ENCODE measurements around the gene GFAP.

GFAP gene

GRCh38 chr17:44927696-44928095, 12.4 kb upstream of the GFAP start:
- peak; percentile 7 for DNase-seq
- H3K27me3 ChIP-seq, result no peaks in the 10 kb centered on the region
- H3K4me1 ChIP-seq, result peaks cover 21% of the 10 kb centered on the region
- TF ChIP-seq CTCF (IDR thresholded peaks at IDR 0.05; ENCODE audit: low read depth, low read length), result no peak
- H3K36me3 ChIP-seq, result peaks cover 72% of the 10 kb centered on the region
- H3K4me3 ChIP-seq (ENCODE audit: low read depth, low read length), result no peak overlapping the region
- no peaks in the 10 kb centered on the region for H3K9me3 ChIP-seq

GRCh38 chr17:44926821-44927525, 11.7 kb upstream of the GFAP start:
- H3K4me3 ChIP-seq (ENCODE audit: low read depth, low read length), result no peak overlapping the region
- peaks cover 65% of the 10 kb centered on the region for H3K36me3 ChIP-seq
- DNase-seq, result peak; percentile 5
- H3K27me3 ChIP-seq, result no peaks in the 10 kb centered on the region
- TF ChIP-seq CTCF (IDR thresholded peaks at IDR 0.05; ENCODE audit: low read depth, low read length), result no peak
- H3K4me1 ChIP-seq, result peaks cover 29% of the 10 kb centered on the region
- no peaks in the 10 kb centered on the region for H3K9me3 ChIP-seq

DNA sequence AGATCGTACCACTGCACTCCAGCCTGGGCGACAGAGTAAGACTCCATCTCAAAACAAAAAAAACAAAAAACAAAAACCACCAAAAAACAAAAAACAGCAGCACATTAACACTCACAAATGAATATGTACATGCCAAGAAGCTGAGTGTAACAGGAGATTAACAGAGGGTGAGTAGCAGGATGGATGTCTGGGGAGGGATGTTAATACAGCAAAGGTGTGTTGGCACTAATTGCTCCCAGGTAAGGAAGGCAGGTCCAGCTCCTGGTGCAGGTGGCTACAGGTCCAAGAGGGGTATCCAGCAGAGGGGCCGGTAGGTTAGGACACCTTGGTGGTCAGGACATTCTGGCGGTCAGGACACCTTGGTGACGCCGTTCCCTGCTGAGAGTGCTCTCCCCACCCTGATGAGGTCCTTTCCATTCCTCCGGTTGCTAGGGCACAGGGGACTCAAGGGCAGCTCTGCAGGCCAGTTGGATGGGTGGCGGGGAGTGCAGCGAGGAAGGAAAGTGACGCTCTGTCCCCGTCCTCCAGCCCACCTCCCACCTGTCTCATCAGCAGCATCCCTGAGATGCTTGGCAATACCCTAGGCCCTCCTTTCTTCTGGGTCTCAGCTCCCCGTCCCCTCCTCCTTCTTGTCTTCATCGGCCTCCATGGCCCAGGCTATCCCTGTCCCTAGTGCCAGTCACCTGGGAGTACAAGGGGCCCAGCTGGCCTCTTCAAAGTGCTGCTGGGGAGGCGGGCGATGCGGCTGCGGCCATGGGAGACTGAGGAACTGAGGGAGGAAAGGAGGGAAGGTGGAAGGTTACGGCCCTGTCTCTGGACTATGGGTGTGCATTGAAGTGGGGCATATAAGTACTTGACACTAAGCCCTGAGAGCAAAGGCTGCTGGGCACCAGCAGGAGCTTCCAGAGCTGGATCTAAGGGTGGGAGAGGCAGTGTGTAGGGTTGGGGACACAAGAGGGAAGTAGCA, 10.7 kb upstream of the GFAP start:
- Histone ChIP-seq H3K4me3 (ENCODE audit: low read depth, low read length) (no peak overlapping the region), H3K9me3 (no peaks in the 10 kb centered on the region), H3K36me3 (peaks cover 56% of the 10 kb centered on the region), H3K4me1 (peaks cover 31% of the 10 kb centered on the region), H3K27me3 (no peaks in the 10 kb centered on the region)
- TF ChIP-seq CTCF (IDR thresholded peaks at IDR 0.05; ENCODE audit: low read depth, low read length), result no peak
- peak; percentile 9 for DNase-seq

GRCh38 chr17:44924107-44924544, 8.8 kb upstream of the GFAP start:
- peaks cover 37% of the 10 kb centered on the region for H3K36me3 ChIP-seq
- no peak for TF ChIP-seq CTCF (IDR thresholded peaks at IDR 0.05; ENCODE audit: low read depth, low read length)
- H3K27me3 ChIP-seq, result no peaks in the 10 kb centered on the region
- H3K4me3 ChIP-seq (ENCODE audit: low read depth, low read length), result no peak overlapping the region
- H3K9me3 ChIP-seq, result no peaks in the 10 kb centered on the region
- H3K4me1 ChIP-seq, result peaks cover 46% of the 10 kb centered on the region
- peak; percentile 11 for DNase-seq

DNA sequence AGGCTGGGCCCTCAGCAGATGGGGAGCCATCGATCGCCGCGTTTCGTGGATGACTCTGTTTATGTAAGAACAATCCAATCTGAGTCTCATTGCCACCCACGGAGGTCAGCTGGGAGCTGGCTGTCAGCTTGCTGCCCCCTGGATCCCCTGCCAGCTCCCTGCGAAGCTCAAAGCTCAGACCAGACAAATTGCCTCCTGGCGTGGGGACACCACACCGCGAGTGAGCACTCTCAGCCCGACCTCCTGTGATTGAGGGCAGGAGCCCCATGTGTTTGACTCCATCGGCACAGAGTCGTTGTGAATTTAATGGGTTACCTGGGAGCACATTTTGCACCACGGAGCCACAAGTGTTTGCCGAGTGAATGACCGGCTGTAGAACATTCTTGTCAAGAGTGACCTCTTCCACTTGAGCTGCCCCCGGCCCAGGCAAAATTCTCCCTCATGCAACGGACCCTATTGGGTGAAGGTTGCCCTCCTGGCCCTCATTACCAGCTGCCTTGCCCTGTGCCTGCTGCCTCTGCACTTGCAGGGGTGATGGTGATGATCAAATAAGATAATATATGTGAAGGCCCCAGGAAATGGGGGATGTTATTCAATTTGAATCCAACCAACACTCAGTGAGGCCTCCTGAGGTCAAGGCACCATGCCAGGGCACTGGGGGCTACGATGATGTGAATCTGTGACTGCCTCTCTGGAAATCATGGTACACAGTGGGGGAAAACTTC, 7.6 kb upstream of the GFAP start:
- H3K4me1 ChIP-seq, result peaks cover 46% of the 10 kb centered on the region
- peak; percentile 23 for DNase-seq
- TF ChIP-seq CTCF (IDR thresholded peaks at IDR 0.05; ENCODE audit: low read depth, low read length), result no peak
- no peaks in the 10 kb centered on the region for H3K9me3 ChIP-seq
- no peaks in the 10 kb centered on the region for H3K27me3 ChIP-seq
- peaks cover 25% of the 10 kb centered on the region for H3K36me3 ChIP-seq
- no peak overlapping the region for H3K4me3 ChIP-seq (ENCODE audit: low read depth, low read length)
